Measurements from ENCODE around the gene EID2B.
A peak's percentile ranks its signal among the peaks of the same experiment; 100 is the strongest.

Gene EID2B

DNA sequence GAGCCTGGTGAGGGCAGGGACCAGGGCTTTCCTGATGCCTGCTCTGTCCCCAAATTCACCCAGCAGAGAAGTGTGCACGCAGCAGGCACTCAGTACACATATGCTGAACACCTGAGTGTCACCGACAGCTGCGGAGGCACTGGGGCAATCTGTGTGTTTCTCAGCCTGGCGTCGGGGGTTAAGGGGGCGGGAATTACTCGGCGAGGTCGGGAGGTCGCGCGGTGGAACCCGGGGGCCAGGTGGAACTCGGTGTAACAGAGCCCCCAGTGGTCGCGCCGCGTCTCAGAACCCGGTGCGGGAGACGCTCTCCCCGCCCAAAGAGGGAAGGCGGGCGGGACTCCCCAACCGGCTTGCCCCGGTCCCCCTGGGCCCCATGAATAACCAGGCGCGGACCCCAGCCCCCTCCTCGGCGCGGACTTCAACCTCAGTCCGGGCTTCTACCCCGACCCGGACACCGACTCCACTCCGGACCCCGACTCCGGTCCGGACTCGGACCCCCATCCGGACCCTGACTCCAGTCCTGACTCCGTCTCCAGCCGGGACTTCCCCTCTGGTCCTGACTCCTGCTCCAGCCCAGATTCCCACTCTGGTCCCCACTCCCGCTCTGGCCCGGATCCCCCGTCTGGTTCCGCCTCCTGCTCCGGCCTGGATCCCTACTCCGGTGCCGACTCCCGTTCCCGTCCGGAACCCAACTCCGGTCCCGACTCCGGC is 17.7 kb downstream of the EID2B start, which contains the start of gene SELENOV (continued):
- TF ChIP-seq, protein P1, sequence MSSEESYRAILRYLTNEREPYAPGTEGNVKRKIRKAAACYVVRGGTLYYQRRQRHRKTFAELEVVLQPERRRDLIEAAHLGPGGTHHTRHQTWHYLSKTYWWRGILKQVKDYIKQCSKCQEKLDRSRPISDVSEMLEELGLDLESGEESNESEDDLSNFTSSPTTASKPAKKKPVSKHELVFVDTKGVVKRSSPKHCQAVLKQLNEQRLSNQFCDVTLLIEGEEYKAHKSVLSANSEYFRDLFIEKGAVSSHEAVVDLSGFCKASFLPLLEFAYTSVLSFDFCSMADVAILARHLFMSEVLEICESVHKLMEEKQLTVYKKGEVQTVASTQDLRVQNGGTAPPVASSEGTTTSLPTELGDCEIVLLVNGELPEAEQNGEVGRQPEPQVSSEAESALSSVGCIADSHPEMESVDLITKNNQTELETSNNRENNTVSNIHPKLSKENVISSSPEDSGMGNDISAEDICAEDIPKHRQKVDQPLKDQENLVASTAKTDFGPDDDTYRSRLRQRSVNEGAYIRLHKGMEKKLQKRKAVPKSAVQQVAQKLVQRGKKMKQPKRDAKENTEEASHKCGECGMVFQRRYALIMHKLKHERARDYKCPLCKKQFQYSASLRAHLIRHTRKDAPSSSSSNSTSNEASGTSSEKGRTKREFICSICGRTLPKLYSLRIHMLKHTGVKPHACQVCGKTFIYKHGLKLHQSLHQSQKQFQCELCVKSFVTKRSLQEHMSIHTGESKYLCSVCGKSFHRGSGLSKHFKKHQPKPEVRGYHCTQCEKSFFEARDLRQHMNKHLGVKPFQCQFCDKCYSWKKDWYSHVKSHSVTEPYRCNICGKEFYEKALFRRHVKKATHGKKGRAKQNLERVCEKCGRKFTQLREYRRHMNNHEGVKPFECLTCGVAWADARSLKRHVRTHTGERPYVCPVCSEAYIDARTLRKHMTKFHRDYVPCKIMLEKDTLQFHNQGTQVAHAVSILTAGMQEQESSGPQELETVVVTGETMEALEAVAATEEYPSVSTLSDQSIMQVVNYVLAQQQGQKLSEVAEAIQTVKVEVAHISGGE (tag by site-specific recombination; conservative IDR thresholded peaks at IDR 0.05; ENCODE audit: low read depth), result peak; percentile 41; the same call in 1 of the 2 replicates
- TF ChIP-seq IKZF3 (tag by site-specific recombination; IDR thresholded peaks at IDR 0.05) (peak; percentile 84), ZNF658 (tag by site-specific recombination; IDR thresholded peaks at IDR 0.05) (no peak), BCL11A (tag by site-specific recombination; IDR thresholded peaks at IDR 0.05; ENCODE audit: low read depth) (no peak), KLF8 (tag by site-specific recombination; IDR thresholded peaks at IDR 0.05) (no peak), ZNF354C (tag by site-specific recombination; IDR thresholded peaks at IDR 0.05; ENCODE audit: borderline replicate concordance, low read depth) (no peak), ZNF521 (tag by site-specific recombination; IDR thresholded peaks at IDR 0.05) (no peak), GFI1B (tag by site-specific recombination; IDR thresholded peaks at IDR 0.05) (no peak), ZNF514 (tag by site-specific recombination; IDR thresholded peaks at IDR 0.05) (no peak), ZSCAN23 (tag by site-specific recombination; IDR thresholded peaks at IDR 0.05) (no peak), MYNN (tag by site-specific recombination; IDR thresholded peaks at IDR 0.05; ENCODE audit: borderline replicate concordance) (no peak), ZNF266 (tag by site-specific recombination; IDR thresholded peaks at IDR 0.05; ENCODE audit: low read depth) (no peak)
- TF ChIP-seq, protein P2, sequence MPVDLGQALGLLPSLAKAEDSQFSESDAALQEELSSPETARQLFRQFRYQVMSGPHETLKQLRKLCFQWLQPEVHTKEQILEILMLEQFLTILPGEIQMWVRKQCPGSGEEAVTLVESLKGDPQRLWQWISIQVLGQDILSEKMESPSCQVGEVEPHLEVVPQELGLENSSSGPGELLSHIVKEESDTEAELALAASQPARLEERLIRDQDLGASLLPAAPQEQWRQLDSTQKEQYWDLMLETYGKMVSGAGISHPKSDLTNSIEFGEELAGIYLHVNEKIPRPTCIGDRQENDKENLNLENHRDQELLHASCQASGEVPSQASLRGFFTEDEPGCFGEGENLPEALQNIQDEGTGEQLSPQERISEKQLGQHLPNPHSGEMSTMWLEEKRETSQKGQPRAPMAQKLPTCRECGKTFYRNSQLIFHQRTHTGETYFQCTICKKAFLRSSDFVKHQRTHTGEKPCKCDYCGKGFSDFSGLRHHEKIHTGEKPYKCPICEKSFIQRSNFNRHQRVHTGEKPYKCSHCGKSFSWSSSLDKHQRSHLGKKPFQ (tag by site-specific recombination; IDR thresholded peaks at IDR 0.05), result no peak
- TF ChIP-seq, protein P3, sequence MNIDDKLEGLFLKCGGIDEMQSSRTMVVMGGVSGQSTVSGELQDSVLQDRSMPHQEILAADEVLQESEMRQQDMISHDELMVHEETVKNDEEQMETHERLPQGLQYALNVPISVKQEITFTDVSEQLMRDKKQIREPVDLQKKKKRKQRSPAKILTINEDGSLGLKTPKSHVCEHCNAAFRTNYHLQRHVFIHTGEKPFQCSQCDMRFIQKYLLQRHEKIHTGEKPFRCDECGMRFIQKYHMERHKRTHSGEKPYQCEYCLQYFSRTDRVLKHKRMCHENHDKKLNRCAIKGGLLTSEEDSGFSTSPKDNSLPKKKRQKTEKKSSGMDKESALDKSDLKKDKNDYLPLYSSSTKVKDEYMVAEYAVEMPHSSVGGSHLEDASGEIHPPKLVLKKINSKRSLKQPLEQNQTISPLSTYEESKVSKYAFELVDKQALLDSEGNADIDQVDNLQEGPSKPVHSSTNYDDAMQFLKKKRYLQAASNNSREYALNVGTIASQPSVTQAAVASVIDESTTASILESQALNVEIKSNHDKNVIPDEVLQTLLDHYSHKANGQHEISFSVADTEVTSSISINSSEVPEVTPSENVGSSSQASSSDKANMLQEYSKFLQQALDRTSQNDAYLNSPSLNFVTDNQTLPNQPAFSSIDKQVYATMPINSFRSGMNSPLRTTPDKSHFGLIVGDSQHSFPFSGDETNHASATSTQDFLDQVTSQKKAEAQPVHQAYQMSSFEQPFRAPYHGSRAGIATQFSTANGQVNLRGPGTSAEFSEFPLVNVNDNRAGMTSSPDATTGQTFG (tag by site-specific recombination; IDR thresholded peaks at IDR 0.05; ENCODE audit: borderline replicate concordance), result no peak
- TF ChIP-seq, protein P4, sequence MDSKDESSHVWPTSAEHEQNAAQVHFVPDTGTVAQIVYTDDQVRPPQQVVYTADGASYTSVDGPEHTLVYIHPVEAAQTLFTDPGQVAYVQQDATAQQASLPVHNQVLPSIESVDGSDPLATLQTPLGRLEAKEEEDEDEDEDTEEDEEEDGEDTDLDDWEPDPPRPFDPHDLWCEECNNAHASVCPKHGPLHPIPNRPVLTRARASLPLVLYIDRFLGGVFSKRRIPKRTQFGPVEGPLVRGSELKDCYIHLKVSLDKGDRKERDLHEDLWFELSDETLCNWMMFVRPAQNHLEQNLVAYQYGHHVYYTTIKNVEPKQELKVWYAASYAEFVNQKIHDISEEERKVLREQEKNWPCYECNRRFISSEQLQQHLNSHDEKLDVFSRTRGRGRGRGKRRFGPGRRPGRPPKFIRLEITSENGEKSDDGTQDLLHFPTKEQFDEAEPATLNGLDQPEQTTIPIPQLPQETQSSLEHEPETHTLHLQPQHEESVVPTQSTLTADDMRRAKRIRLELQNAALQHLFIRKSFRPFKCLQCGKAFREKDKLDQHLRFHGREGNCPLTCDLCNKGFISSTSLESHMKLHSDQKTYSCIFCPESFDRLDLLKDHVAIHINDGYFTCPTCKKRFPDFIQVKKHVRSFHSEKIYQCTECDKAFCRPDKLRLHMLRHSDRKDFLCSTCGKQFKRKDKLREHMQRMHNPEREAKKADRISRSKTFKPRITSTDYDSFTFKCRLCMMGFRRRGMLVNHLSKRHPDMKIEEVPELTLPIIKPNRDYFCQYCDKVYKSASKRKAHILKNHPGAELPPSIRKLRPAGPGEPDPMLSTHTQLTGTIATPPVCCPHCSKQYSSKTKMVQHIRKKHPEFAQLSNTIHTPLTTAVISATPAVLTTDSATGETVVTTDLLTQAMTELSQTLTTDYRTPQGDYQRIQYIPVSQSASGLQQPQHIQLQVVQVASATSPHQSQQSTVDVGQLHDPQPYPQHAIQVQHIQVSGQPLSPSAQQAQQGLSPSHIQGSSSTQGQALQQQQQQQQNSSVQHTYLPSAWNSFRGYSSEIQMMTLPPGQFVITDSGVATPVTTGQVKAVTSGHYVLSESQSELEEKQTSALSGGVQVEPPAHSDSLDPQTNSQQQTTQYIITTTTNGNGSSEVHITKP (tag by site-specific recombination; IDR thresholded peaks at IDR 0.05), result no peak
- TF ChIP-seq, protein P5, sequence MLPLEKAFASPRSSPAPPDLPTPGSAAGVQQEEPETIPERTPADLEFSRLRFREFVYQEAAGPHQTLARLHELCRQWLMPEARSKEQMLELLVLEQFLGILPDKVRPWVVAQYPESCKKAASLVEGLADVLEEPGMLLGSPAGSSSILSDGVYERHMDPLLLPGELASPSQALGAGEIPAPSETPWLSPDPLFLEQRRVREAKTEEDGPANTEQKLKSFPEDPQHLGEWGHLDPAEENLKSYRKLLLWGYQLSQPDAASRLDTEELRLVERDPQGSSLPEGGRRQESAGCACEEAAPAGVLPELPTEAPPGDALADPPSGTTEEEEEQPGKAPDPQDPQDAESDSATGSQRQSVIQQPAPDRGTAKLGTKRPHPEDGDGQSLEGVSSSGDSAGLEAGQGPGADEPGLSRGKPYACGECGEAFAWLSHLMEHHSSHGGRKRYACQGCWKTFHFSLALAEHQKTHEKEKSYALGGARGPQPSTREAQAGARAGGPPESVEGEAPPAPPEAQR (tag by site-specific recombination; IDR thresholded peaks at IDR 0.05), result no peak
- TF ChIP-seq, protein P6, sequence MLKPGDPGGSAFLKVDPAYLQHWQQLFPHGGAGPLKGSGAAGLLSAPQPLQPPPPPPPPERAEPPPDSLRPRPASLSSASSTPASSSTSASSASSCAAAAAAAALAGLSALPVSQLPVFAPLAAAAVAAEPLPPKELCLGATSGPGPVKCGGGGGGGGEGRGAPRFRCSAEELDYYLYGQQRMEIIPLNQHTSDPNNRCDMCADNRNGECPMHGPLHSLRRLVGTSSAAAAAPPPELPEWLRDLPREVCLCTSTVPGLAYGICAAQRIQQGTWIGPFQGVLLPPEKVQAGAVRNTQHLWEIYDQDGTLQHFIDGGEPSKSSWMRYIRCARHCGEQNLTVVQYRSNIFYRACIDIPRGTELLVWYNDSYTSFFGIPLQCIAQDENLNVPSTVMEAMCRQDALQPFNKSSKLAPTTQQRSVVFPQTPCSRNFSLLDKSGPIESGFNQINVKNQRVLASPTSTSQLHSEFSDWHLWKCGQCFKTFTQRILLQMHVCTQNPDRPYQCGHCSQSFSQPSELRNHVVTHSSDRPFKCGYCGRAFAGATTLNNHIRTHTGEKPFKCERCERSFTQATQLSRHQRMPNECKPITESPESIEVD (tag by site-specific recombination; IDR thresholded peaks at IDR 0.05), result no peak
- TF ChIP-seq, protein P7, sequence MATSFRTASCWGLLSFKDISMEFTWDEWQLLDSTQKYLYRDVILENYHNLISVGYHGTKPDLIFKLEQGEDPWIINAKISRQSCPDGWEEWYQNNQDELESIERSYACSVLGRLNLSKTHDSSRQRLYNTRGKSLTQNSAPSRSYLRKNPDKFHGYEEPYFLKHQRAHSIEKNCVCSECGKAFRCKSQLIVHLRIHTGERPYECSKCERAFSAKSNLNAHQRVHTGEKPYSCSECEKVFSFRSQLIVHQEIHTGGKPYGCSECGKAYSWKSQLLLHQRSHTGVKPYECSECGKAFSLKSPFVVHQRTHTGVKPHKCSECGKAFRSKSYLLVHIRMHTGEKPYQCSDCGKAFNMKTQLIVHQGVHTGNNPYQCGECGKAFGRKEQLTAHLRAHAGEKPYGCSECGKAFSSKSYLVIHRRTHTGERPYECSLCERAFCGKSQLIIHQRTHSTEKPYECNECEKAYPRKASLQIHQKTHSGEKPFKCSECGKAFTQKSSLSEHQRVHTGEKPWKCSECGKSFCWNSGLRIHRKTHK (tag by site-specific recombination; IDR thresholded peaks at IDR 0.05), result no peak
- TF ChIP-seq, protein P8, sequence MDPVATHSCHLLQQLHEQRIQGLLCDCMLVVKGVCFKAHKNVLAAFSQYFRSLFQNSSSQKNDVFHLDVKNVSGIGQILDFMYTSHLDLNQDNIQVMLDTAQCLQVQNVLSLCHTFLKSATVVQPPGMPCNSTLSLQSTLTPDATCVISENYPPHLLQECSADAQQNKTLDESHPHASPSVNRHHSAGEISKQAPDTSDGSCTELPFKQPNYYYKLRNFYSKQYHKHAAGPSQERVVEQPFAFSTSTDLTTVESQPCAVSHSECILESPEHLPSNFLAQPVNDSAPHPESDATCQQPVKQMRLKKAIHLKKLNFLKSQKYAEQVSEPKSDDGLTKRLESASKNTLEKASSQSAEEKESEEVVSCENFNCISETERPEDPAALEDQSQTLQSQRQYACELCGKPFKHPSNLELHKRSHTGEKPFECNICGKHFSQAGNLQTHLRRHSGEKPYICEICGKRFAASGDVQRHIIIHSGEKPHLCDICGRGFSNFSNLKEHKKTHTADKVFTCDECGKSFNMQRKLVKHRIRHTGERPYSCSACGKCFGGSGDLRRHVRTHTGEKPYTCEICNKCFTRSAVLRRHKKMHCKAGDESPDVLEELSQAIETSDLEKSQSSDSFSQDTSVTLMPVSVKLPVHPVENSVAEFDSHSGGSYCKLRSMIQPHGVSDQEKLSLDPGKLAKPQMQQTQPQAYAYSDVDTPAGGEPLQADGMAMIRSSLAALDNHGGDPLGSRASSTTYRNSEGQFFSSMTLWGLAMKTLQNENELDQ (tag by site-specific recombination; IDR thresholded peaks at IDR 0.05; ENCODE audit: low read depth), result no peak
